NK-92 treated with Interleukin-12 subunit alpha and Interleukin-12 subunit beta, amount 100 ng/mL, for 24 hours (cell line): ENCODE measurements around the gene AFP.

Experiments
- DNase-seq: peaks from one replicate; lab custom pipeline; 2025; lab: John Stamatoyannopoulos, UW

AFP gene

DNA sequence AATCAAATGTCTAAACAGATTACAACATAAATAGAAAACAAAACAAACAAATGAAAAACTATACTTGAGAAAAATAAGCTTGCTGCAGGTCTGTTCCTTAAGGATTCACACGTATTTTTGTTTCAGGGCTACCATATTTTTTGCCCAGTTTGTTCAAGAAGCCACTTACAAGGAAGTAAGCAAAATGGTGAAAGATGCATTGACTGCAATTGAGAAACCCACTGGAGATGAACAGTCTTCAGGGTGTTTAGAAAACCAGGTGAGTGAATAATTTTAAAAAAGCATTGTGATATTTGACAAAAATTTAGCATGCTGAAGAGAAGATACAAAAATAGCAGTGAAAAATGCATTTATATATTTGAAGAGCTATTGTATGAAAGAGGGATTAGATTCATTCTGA lies 2.0 kb downstream of the AFP start:
- DNase-seq = no peak

DNA sequence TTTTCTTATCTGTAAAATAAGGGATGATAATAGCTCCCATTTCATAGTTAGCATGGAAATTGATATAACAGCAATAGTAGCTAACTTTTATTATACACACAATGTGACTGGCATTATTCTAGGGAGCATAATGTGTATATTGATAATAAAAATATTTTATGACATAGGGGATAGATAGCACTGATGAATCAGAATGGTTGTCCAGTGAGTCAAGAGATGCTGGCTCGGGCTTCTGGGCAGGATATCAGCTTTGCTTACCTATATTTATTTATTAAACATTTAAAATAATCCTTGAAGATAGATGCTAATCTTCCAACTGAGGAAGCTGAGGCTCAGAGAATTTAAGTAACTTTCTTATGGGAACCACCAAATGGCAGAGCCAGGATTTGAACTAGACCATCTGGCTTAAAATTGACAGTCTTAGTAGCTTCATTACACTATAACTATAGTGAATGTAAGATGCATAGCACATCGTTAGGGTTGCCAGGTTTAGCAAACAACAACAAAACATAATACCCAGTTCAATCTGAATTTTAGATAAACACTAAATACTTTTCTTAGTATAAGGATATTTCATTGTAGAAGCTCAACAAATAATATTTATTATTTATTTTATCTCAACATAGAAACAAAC lies 2.7 kb downstream of the AFP start:
- DNase-seq = no peak

DNA sequence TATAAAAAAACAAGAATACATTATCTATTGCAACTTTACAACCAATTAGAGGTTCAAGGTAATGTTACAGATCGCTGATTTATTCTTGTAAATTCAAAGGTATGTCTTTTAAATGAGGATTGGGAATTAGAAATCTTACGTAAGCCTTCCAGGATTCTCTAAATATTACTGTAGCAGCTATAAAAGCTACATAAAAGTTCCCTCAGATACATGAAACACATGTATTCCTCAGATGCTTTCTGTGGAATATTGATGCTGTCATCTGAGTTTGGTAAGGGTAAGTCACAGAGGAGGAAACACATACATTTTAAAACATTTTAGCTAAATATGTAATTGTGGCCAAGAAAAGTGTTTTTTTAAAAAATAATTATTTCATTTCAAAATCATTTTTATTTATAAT lies 3.4 kb downstream of the AFP start:
- no peak for DNase-seq

DNA sequence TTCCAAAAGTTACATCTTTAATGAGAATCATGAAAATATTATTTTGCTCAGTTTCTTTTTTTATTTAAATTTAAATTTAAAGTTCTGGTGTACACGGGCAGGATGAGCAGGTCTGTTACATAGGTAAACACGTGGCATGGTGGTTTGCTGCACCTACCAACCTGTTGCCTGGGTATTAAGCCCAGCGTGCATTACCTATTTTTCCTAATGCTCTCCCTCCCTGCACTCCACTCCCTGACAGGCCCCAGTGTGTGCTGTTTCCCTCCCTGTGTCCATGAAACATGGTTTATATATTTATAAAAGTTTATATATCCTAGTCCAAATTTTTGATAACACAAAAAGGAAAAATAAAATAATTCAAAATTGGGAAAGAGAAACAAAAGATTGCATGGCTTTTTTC lies 4.0 kb downstream of the AFP start:
- DNase-seq = no peak

DNA sequence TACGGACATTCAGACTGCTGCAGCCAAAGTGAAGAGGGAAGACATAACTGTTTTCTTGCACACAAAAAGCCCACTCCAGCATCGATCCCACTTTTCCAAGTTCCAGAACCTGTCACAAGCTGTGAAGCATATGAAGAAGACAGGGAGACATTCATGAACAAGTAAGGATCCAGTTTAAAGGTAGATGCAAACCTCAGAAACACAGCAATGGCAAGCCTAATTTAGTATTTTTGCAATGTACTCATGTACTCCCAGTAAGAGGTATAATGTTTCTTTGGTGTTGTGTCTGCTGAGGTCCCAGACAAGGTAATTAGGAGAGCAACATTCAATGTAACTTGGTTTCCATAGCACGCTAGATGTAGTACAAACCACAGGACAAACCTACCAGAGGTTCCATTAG lies 4.6 kb downstream of the AFP start:
- DNase-seq = no peak

DNA sequence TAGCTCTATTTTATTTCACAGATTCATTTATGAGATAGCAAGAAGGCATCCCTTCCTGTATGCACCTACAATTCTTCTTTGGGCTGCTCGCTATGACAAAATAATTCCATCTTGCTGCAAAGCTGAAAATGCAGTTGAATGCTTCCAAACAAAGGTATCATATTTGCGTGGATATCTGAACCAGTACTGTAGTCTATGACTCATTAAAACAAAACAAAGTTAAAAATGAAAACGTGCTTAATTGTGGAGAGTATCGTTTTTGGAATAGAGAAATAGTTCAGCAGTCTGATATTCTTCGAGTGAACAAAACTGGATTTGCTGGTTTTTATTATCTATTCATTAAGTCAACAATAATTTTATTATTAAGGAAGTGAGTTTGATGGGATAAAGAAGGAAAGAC lies 6.3 kb downstream of the AFP start:
- no peak for DNase-seq

DNA sequence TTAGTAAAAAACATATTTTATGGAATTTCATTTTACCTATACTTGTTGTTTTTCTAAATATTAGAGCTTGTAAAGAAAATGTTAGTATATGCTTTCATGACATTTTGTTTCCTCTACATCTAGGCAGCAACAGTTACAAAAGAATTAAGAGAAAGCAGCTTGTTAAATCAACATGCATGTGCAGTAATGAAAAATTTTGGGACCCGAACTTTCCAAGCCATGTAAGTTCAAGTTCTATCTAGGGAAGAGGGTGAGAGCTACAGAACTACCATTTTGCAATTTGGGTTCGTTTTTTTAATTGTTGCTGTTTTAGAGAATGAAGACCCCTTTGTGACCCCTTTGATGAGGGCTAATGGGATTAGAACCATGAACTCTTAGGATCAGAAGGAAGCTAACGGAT lies 7.2 kb downstream of the AFP start:
- no peak for DNase-seq

DNA sequence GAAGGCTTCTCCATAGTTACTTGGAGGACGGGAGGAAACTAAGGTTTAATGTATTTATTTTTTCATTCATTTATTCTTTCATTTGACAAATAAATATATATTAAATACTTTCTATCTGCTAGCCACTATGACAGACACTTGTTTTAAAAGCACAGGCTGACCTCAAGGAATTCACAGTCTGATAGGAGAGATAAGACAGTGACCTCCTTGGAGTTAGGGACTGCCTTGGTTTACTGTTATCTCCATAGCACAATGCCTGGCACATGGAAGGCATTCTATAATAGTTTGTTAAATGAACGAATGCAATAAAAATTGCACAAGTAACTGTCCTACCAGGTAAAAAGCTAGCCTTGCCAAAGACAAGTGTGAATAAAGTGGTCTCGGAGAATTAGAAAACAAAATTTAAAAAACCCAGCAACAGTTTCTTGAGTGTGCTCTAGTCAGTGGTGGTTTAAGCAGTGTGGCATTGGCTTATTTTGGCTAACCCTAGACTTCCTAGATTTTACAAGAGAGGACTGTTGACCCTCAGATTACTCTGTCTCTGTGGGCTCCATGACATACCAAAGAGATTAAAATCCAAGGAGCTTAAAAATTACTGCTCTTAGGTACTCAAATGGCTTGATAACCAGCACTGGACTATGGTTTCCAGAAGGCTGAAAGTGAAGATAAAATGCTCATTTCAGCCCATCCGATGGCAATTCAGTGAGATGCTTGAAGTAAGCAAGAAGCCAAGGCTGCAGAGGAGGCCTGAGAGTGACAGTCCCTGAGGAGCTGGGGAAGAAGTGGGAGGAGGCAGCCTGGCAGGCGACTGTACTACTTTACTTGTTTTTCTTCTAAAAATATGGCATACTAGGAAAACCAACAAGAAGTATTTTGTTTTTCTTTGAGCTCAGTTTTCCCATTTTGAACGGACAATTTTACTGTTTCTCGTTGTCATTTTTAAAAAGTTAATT lies 9.6 kb downstream of the AFP start:
- DNase-seq = no peak

DNA sequence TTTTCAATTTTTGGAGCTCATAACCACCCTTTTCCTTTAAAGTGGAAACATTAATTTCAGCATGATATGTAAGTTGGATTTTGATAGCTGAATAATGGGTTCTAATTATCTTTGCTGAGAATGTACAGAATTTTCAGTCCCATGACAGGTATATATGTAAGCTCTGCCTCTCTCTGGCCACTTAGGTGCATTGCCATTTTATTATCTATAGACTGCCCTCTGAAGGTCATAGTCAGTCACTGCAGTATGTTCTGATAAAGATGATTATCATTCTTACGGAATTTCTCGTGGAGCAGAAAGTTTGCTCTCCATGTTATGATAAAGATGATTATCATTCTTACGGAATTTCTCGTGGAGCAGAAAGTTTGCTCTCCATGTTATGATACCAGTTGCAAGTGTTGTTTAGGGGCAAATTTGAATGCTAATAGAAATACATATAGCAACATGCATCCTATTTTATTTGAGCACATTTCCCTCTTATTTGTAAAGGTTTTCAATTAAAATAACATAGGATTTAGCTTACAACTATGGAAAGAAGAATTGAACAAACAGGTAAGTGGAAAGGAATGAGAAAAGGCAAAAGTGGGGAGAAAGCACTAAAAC lies 10.4 kb downstream of the AFP start:
- DNase-seq = no peak

DNA sequence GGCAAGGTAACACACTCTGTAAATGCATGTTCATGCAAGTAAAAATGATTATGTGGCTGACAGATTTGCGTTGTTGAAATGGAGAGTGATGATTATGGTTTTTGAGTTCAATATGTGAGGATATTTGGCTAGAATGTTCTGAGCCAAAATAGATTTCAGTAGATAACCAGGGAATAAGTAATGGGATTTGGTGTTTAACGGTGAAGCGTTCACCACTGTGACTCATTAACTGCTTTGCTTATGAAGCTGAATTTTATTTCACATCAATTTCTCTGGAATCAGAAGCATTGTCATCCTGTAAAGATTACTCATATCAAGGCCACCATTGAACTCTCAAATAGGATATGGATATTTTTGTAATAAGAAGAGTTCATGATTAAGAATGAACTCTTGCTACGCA lies 11.7 kb downstream of the AFP start:
- no peak for DNase-seq

DNA sequence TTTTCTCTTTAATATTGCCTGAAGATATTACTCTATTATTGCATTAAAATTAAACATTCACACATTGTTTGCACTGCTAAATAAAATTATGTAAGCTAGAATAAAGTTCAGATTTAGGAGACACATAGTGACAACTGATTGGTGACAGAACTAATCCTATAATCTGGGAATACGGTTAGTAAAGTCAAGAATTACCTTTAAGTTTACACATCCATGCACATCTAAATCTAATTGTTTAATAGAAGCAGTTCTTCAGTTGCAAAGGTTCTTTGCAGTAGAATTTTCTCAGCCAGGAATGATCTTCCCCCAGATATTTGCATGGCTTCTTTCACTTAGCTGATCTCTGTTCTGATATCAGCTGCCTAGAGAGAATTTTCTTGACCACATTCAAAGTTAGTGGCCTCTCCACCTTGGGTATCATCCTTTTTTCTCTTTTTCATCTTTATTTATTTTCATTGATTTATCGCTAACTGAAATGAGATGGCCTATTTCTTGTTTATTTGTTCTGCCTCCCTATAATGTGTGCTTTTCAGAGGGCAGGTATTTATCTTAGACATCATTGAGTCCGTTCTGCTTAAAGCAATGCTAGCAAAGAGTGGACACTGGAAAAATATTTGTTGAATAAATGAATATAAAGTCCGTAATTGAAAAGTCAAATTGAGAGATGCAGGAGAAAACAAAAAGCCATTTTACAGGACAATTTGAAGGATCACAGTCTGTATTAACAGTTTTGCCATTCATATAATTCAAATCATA lies 12.6 kb downstream of the AFP start:
- no peak for DNase-seq

DNA sequence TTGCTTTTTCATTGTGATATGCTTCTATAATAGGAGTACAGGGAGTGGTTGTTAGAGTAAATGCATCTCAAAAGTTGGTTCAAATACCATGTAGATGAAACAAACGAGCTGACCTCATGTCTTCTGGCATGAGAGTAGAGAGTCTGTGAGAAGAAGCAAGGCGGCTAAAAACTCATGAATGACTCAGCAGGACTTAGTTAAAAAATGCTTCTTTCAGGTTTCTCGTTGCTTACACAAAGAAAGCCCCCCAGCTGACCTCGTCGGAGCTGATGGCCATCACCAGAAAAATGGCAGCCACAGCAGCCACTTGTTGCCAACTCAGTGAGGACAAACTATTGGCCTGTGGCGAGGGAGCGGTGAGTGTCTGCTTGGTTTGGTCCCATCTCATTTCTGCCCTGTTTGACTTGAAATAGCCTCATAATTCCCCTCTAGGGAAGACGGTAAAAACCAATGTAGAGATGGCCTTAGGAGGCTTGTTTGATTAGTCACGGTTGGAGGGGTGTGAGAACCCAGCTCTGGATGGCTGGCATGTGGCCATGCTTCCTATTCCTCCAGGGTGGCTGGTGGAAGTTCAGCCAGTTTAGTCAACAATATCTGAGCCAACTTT lies 14.5 kb downstream of the AFP start:
- DNase-seq = no peak

DNA sequence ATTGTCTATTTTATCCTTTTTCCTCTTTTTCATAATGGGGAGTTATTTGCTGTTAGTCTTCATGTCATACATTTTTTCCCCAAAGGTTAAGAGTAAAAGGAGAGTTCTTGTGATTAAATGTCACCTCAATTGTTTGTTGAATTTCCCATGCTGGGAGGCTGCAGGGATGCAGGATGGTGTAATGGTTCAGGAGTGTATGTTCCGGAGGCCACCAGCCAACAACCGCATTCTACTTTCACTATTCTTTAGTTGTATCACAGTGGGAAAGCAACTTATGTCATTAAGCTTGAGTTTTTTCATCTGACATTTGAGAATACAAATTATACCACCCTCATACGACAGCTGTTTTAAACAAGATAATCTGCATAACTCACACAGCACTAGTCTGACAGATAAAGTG lies 15.4 kb downstream of the AFP start:
- no peak for DNase-seq

DNA sequence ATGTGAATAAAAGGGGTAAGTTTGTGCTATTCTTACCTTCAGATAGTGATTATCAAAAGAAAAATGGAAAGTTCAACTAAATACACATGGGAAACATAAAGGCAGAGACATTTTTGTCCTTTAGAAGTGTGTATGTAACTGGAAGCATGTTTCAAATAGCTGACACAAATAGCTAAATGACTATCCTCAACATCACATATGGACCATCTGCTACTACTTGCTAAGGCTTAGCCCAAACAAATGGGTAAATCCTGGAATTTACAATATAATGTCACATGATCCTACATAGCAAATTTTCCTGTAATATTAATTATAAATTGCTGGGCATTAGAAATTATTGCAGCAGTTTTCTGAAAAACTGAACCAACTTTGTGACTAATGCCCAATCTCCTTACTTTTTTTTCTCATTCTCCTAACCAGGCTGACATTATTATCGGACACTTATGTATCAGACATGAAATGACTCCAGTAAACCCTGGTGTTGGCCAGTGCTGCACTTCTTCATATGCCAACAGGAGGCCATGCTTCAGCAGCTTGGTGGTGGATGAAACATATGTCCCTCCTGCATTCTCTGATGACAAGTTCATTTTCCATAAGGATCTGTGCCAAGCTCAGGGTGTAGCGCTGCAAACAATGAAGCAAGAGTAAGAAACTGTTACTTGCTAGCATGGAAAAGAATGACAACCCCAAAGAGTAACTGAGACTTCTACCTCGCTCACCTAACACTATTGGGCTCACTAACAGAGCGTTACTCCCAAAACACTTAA lies 16.1 kb downstream of the AFP start:
- no peak for DNase-seq

DNA sequence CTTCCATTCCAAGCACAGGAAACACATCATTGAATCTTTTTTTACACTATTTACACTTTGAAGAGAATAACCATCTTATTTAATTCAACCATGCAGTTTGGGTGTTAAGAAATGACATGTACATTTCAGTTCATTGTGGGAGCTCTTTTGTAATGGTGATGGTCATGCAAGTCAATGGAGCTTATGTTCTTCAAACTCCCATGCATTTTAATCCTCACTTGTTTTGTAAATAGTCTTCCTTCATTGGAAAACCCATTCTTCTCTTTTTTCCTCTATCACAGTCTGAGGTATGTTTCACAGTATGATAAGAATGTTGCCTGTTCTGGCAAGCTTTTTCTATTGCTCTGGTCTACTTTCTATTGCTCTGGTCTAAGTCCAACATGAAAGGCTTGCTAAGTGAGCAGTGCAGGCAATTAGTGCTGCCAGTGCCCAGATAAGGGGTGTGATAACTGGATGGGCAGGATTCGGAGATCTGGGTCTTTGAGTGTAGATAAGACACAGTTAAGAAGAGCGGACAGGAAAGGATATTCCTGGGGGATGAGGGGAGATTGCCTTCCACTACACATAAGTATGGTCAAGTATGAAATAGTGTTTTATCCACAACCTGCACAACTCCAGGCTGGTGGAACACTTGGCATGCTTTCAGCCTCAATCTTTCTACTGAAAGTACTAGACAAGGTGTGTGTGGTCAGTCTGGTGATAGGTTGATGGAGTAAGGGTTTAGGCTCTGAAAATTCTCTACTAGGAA lies 17.1 kb downstream of the AFP start:
- DNase-seq = no peak

DNA sequence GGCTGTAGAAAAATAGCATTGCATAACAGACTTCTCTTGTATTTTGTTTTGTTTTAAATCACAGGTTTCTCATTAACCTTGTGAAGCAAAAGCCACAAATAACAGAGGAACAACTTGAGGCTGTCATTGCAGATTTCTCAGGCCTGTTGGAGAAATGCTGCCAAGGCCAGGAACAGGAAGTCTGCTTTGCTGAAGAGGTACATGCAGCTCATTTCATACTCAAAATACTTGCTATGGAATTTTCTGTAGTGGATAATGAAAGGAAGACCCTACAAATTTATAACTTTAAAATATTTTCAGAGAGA lies 17.6 kb downstream of the AFP start:
- DNase-seq = no peak

DNA sequence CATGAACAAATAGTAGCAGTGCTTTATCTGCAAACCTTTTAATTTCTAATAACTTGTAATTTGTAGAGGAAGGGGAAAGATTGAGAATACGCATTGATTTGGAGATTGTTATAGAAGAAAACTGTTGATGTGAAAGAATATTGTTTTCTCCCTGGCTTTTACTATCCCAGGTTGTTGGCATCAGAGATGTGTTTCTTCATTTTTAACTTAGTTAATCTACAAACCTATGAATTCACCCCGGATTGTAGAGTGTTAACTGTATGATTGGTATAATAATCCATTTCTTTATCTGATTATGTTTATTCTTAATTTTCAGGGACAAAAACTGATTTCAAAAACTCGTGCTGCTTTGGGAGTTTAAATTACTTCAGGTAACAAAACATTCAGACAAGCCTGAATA lies 18.9 kb downstream of the AFP start:
- no peak for DNase-seq

DNA sequence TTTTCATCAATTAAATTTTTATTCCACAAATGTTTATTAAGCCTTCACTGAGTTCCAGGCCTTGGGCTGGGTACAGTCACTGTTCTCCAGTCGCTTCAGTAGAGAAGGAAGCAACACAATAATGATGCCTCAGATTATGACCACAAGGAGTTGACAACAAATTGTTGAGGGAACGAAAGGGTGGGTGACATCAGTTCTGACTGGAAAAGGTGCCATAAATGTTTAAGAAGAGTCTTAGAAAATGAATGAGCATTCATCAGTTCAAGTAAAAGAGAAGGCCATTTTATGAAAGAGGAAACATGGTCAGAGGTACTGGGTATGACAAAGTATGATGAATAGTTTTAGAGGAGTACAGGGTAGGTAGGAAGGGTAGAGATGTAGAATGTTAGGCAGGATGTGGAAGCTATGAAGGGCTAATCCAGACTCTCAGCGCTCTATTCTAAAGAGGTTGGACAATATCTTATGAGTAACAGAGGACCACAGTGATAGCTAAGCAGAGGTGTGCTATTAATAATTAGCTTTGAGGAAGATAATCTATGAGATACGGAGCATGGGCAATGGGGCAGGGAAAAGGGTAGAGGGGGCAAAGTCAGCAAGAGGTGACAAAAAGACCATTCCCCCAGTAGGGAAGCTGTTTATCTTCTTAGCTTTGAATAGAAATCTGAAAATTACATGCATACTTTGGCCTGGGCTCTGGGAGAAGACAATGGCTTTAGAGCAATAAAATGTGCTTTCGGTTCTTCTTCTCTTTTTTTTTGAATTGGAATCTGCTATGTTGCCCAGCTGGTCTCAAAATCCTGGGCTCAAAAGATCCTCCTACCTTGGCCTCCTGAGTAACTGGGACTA lies 20.4 kb downstream of the AFP start:
- no peak for DNase-seq

DNA sequence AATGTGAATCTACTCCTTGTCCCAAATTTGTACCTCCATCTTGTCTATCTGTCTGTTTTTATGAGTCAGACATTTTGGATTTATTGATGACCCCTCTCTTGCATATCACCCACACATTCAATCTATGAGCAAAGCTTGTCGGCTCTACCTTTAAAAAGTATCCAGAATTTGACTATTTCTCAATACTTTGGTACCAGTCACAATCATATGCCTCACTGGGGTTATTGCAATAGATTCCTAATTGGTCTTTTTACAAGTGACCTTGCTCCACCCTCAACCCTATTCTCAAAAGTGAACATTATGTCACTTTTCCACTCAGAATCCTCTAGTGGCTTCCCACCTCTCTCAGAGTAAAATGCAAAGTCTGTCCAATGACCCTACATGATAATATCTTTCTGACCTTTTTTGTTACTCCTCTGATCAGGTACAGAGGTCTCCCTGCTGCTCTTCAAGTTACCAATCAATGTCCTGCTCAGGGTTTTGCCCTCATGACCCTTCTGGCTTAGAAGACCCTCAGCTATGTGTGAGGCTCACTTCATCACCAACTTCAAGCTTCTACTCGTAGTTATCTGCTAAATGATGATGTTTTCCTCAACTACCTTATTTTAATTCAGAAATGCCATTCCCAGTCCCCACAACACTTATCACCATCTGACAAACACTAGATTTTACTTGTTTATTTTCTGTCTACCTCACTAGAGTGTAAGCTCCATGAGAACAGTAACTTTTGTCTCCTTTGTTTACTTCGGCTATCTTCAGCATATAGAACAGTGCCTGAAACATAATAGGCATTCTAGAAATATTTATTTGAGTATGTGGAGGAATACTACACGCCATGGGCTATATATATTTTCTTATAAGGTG lies 22.4 kb downstream of the AFP start:
- no peak for DNase-seq
